Left ventricle myocardium inferior (tissue), 1 donor: Measurements from ENCODE around the gene NANOS1. TPM values are rescaled to one million over a fixed set of nuclear protein-coding genes. Genes with fewer than 3 reads are reported as not detected.

Source experiments
- DNase-seq: peaks from one replicate; pipeline ENCODE4 v3.0.0-alpha.2; 2020
- H3K27ac ChIP-seq: fragments of 200-600 bp; replicated peaks from 2 replicates; pipeline ENCODE4 v1.8.0; 2021
- H3K27me3 ChIP-seq: fragments of 200-600 bp; 2 replicates; pipeline ENCODE4 v1.8.0; 2021; ENCODE audit warnings: low read depth
- H3K36me3 ChIP-seq: fragments of 200-600 bp; 2 replicates; pipeline ENCODE4 v1.8.0; 2021
- H3K4me1 ChIP-seq: fragments of 200-600 bp; 2 replicates; pipeline ENCODE4 v1.8.0; 2021
- H3K4me3 ChIP-seq: fragments of 200-600 bp; 2 replicates; pipeline ENCODE4 v1.8.0; 2021; ENCODE audit warnings: mild to moderate bottlenecking, moderate library complexity
- H3K9me3 ChIP-seq: fragments of 200-600 bp; replicated peaks from 2 replicates; pipeline ENCODE4 v1.8.0; 2021
- intact Hi-C: fragments of 100-400 bp; cut with micrococcal nuclease; formaldehyde crosslinking; loops from one replicate; pipeline ENCODE4 v1.11.0; 2022
- total RNA-seq: library from RNA; stranded (reverse); fragmentation: NEBNext Ultra II Directional; extraction: Animal tissue kit (Norgen Biotek cat#: 25700); gene quantifications from one replicate; pipeline ENCODE4 v1.2.1, GENCODE V29; 2021
- TF ChIP-seq, protein P1 (sequence below): fragments of 200-600 bp; IDR thresholded peaks from 2 replicates; pipeline ENCODE4 v1.8.0; 2021; ENCODE audit warnings: antibody characterized with exemption, mild to moderate bottlenecking, borderline replicate concordance
- donor health status: DM: no; HTN: yes; CAD: no; lungs with severe emphysema.

Gene NANOS1
- total RNA-seq, 1 donor from 2014 or later: 11.7 TPM

DNA sequence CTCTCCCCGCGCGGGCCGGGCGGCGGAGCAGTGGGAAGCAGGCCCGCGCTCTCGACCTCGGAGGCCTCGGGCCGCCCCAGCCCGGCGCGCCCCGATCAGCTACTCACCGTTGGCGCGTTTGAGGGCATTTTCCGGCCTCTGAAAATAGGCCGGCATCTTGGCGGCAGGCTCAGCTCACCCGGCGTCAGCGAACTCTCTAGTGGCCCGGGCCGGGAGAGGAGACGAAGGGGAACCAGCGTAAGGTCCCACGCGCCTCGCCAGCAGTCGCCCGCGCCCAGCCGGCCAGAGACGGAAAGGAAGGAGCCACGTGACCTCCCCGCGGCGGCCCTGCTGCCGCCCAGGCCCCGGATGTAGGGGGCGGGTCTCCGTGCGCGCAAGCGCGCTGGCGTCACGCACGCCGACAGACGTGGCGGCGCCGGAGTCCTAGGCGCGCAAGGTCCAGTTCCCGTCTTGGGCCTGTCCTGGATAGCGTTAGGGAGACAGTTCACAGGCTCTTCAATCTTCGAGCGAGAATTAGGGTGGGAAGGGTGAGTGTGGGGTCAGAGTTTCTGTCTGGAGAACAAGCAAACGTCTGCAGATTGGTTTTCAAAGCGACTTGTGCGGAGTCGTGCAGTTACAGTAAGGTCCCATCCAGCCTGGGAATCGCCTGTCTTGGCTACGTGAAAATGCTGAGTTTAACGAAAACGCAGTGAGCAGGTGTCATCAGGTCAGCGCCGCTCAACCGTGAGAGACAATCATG lies 51.2 kb downstream of the NANOS1 start, which contains the start of gene EIF3A:
Gene EIF3A (minus strand): TSS at position 297 of the 739 bp plus-strand sequence. CDS start 141 bp downstream, at position 156.
- H3K9me3 ChIP-seq: no peaks in the 10 kb centered on the region
- DNase-seq: peak; percentile 92
- peak within 1 kb of the TSS; percentile 90 for H3K4me3 ChIP-seq
- TF ChIP-seq, protein P1, sequence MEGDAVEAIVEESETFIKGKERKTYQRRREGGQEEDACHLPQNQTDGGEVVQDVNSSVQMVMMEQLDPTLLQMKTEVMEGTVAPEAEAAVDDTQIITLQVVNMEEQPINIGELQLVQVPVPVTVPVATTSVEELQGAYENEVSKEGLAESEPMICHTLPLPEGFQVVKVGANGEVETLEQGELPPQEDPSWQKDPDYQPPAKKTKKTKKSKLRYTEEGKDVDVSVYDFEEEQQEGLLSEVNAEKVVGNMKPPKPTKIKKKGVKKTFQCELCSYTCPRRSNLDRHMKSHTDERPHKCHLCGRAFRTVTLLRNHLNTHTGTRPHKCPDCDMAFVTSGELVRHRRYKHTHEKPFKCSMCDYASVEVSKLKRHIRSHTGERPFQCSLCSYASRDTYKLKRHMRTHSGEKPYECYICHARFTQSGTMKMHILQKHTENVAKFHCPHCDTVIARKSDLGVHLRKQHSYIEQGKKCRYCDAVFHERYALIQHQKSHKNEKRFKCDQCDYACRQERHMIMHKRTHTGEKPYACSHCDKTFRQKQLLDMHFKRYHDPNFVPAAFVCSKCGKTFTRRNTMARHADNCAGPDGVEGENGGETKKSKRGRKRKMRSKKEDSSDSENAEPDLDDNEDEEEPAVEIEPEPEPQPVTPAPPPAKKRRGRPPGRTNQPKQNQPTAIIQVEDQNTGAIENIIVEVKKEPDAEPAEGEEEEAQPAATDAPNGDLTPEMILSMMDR: no peak
- peak within 1 kb of the TSS; percentile 97 for H3K27ac ChIP-seq
- no peaks in the 10 kb centered on the region for H3K27me3 ChIP-seq
- intact Hi-C loops: no loop called here
- H3K36me3 ChIP-seq: no peaks in the 10 kb centered on the region
- H3K4me1 ChIP-seq: peaks cover 59% of the 10 kb centered on the region

Other genes starting within 250 kb of the NANOS1 start
- gene EIF3A, start 51.1 kb downstream of the NANOS1 start, total RNA-seq: 103 TPM
- 18.3 TPM for gene DENND10, start 74.4 kb downstream of the NANOS1 start, total RNA-seq
- gene SFXN4, start 136.0 kb downstream of the NANOS1 start, total RNA-seq: 52.7 TPM
- gene PRDX3, start 149.1 kb downstream of the NANOS1 start, total RNA-seq: 301 TPM
- 52.8 TPM for gene GRK5, start 177.9 kb downstream of the NANOS1 start, total RNA-seq